ENCODE data around the gene COL15A1.

COL15A1 gene

GRCh38 chr9:98931600-98932389 is 11.9 kb upstream of the COL15A1 start:
- no peak overlapping the region for H3K4me3 ChIP-seq (ENCODE audit: low read length)
- H3K36me3 ChIP-seq (replicated peaks; ENCODE audit: low read depth, low read length): no peaks in the 10 kb centered on the region
- H3K9me3 ChIP-seq (ENCODE audit: insufficient read depth, low read length): no peaks in the 10 kb centered on the region
- H2AFZ ChIP-seq (ENCODE audit: low read depth, low read length): no peak overlapping the region
- no peak overlapping the region for H3K4me2 ChIP-seq (ENCODE audit: low read length)
- H3K4me1 ChIP-seq (ENCODE audit: low read length): no peaks in the 10 kb centered on the region
- H3K79me2 ChIP-seq (ENCODE audit: low read length): no peaks in the 10 kb centered on the region
- no peaks in the 10 kb centered on the region for H4K20me1 ChIP-seq (ENCODE audit: insufficient read depth, low read length)
- TF ChIP-seq EZH2phosphoT487 (IDR thresholded peaks at IDR 0.05; ENCODE audit: low read depth): no peak
- no peak overlapping the region for H3K27ac ChIP-seq (ENCODE audit: low read length)
- H3K27me3 ChIP-seq (ENCODE audit: low read depth, low read length): peaks cover 36% of the 10 kb centered on the region
- H3K9ac ChIP-seq (ENCODE audit: low read length): no peak overlapping the region

GRCh38 chr9:98933185-98933584 is 10.5 kb upstream of the COL15A1 start:
- Histone ChIP-seq H3K27ac (ENCODE audit: low read length) (no peak overlapping the region), H3K9ac (ENCODE audit: low read length) (no peak overlapping the region), H2AFZ (ENCODE audit: low read depth, low read length) (no peak overlapping the region), H3K27me3 (ENCODE audit: low read depth, low read length) (peaks cover 31% of the 10 kb centered on the region), H3K36me3 (replicated peaks; ENCODE audit: low read depth, low read length) (no peaks in the 10 kb centered on the region), H4K20me1 (ENCODE audit: insufficient read depth, low read length) (no peaks in the 10 kb centered on the region), H3K4me2 (ENCODE audit: low read length) (no peak overlapping the region), H3K9me3 (ENCODE audit: insufficient read depth, low read length) (no peaks in the 10 kb centered on the region), H3K79me2 (ENCODE audit: low read length) (no peaks in the 10 kb centered on the region), H3K4me1 (ENCODE audit: low read length) (no peaks in the 10 kb centered on the region), H3K4me3 (ENCODE audit: low read length) (no peak overlapping the region)
- TF ChIP-seq EZH2phosphoT487 (IDR thresholded peaks at IDR 0.05; ENCODE audit: low read depth): no peak
- no peak for TF ChIP-seq CTCF (IDR thresholded peaks at IDR 0.05; ENCODE audit: low read depth, low read length)

- Histone ChIP-seq H3K27me3 (ENCODE audit: low read depth, low read length) (peaks cover 30% of the 10 kb centered on the region), H3K36me3 (replicated peaks; ENCODE audit: low read depth, low read length) (no peaks in the 10 kb centered on the region), H3K4me1 (ENCODE audit: low read length) (no peaks in the 10 kb centered on the region), H3K4me3 (ENCODE audit: low read length) (no peak overlapping the region), H3K27ac (ENCODE audit: low read length) (no peak overlapping the region), H3K4me2 (ENCODE audit: low read length) (no peak overlapping the region), H3K79me2 (ENCODE audit: low read length) (no peaks in the 10 kb centered on the region), H3K9me3 (ENCODE audit: insufficient read depth, low read length) (no peaks in the 10 kb centered on the region), H3K9ac (ENCODE audit: low read length) (no peak overlapping the region), H2AFZ (ENCODE audit: low read depth, low read length) (no peak overlapping the region), H4K20me1 (ENCODE audit: insufficient read depth, low read length) (no peaks in the 10 kb centered on the region)
- TF ChIP-seq EZH2phosphoT487 (IDR thresholded peaks at IDR 0.05; ENCODE audit: low read depth) (no peak), CTCF (IDR thresholded peaks at IDR 0.05; ENCODE audit: low read depth, low read length) (no peak)
These were observed 9.8 kb upstream of the COL15A1 start for GRCh38 chr9:98933890-98934289.

GRCh38 chr9:98935071-98935505 is 8.6 kb upstream of the COL15A1 start:
- Histone ChIP-seq H3K27me3 (ENCODE audit: low read depth, low read length) (peaks cover 28% of the 10 kb centered on the region), H3K4me2 (ENCODE audit: low read length) (no peak overlapping the region), H3K9me3 (ENCODE audit: insufficient read depth, low read length) (no peaks in the 10 kb centered on the region), H3K79me2 (ENCODE audit: low read length) (no peaks in the 10 kb centered on the region), H3K36me3 (replicated peaks; ENCODE audit: low read depth, low read length) (no peaks in the 10 kb centered on the region), H2AFZ (ENCODE audit: low read depth, low read length) (no peak overlapping the region), H3K4me3 (ENCODE audit: low read length) (no peak overlapping the region), H3K9ac (ENCODE audit: low read length) (no peak overlapping the region), H4K20me1 (ENCODE audit: insufficient read depth, low read length) (no peaks in the 10 kb centered on the region), H3K27ac (ENCODE audit: low read length) (no peak overlapping the region), H3K4me1 (ENCODE audit: low read length) (no peaks in the 10 kb centered on the region)
- TF ChIP-seq EZH2phosphoT487 (IDR thresholded peaks at IDR 0.05; ENCODE audit: low read depth) (no peak), CTCF (IDR thresholded peaks at IDR 0.05; ENCODE audit: low read depth, low read length) (no peak)
